ENCODE results near the gene SH3GL1.

DNA sequence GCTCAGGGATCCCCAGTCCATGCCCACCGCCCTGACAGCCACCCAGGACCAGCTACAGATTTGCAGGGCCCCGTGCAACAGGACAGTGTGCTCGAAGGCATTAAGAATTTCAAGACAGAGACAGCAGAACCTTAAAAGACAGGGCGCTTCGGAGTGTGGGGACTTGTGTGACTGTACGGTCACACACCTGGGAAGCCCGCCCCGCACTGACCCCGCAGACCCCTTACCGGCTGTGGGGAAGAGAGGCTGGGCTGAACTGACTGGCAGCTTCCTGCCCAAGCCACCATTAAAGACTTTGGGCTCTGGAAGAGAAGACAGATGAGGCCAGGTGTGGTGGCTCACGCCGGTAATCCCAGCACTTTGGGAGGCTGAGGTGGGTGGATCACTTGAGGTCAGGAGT is 76.1 kb downstream of the SH3GL1 start:
- TF ChIP-seq SUZ12 (IDR thresholded peaks at IDR 0.05) (no peak), FOXM1 (IDR thresholded peaks at IDR 0.05; ENCODE audit: borderline replicate concordance) (no peak)
- TF ChIP-seq, protein P1, sequence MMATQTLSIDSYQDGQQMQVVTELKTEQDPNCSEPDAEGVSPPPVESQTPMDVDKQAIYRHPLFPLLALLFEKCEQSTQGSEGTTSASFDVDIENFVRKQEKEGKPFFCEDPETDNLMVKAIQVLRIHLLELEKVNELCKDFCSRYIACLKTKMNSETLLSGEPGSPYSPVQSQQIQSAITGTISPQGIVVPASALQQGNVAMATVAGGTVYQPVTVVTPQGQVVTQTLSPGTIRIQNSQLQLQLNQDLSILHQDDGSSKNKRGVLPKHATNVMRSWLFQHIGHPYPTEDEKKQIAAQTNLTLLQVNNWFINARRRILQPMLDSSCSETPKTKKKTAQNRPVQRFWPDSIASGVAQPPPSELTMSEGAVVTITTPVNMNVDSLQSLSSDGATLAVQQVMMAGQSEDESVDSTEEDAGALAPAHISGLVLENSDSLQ (IDR thresholded peaks at IDR 0.05) = no peak

Data from HEK293T (cell line).